ENCODE results near the gene ZNF439. TPM values are rescaled to one million over a fixed set of nuclear protein-coding genes. Genes with fewer than 3 reads are reported as not detected.
"Not testable (repeated sequence)": the region's sequence is repeated elsewhere in the genome, so short reads cannot be mapped to it uniquely, and the experiment has no call there.

Gene ZNF439
- total RNA-seq, 1 experiment from 2014 or later = 0.83 TPM

DNA sequence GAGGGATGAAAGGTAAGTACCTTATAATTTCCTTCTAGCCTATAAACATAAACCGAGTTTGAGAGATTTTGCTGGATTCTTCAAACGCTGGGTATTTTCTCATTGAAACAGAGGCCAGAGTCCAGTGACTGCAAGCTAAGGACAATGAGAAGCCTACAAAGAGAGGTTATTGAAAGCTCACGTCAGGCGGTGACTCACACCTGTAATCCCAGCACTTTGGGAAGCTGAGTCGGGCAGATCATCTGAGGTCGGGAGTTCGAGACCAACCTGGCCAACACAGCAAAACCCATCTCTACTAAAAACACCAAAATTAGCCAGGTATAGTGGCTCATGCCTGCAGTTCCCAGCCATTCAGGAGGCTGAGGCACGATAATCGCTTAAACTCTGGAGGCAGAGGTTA, 24.1 kb downstream of the ZNF439 start:
- no peaks in the 10 kb centered on the region for H3F3A ChIP-seq (ENCODE audit: insufficient read depth, low read depth)
- no peak overlapping the region for H3K4me3 ChIP-seq
- intact Hi-C loops (cut with micrococcal nuclease; ENCODE audit: unreplicated experiment) = no loop called here
- ChIA-PET POLR2A (ENCODE audit: unreplicated experiment) (no interaction called here), CTCF (no interaction called here)
- no peak overlapping the region for H3K27ac ChIP-seq
- BruUV-seq (replicated peaks) = no TSS peak
- no peaks in the 10 kb centered on the region for H3K4me1 ChIP-seq (replicated peaks; ENCODE audit: insufficient read depth)
- H3K79me2 ChIP-seq (ENCODE audit: low read depth) = no peaks in the 10 kb centered on the region
- no peak for TF ChIP-seq EZH2 (IDR thresholded peaks at IDR 0.05; ENCODE audit: low read depth)
- TF ChIP-seq CTCF (conservative IDR thresholded peaks at IDR 0.05) = no peak
- H3K9me3 ChIP-seq (ENCODE audit: insufficient read depth, low read depth) = no peaks in the 10 kb centered on the region; the same call in 1 of the 2 replicates
- peaks cover 22% of the 10 kb centered on the region for H3K27me3 ChIP-seq (ENCODE audit: insufficient read depth, low read depth)
- no peaks in the 10 kb centered on the region for H3K36me3 ChIP-seq (ENCODE audit: low read depth)
- no peak overlapping the region for H3K4me2 ChIP-seq
- H2AFZ ChIP-seq = no peak overlapping the region
- no peaks in the 10 kb centered on the region for H4K20me1 ChIP-seq (ENCODE audit: insufficient read depth)
- no peaks in the 10 kb centered on the region for H3K9me2 ChIP-seq (ENCODE audit: insufficient read depth)
- no peak for DNase-seq

- Histone ChIP-seq H4K20me1 (ENCODE audit: insufficient read depth) (no peaks in the 10 kb centered on the region), H3K4me3 (no peak overlapping the region), H3K4me2 (no peak overlapping the region), H3K27ac (no peak overlapping the region), H2AFZ (no peak overlapping the region), H3K79me2 (ENCODE audit: low read depth) (no peaks in the 10 kb centered on the region), H3K4me1 (replicated peaks; ENCODE audit: insufficient read depth) (no peaks in the 10 kb centered on the region), H3K9me2 (ENCODE audit: insufficient read depth) (no peaks in the 10 kb centered on the region), H3K27me3 (ENCODE audit: insufficient read depth, low read depth) (peaks cover 26% of the 10 kb centered on the region), H3F3A (ENCODE audit: insufficient read depth, low read depth) (no peaks in the 10 kb centered on the region), H3K9me3 (ENCODE audit: insufficient read depth, low read depth) (no peaks in the 10 kb centered on the region; the same call in 1 of the 2 replicates), H3K36me3 (ENCODE audit: low read depth) (no peaks in the 10 kb centered on the region)
- intact Hi-C loops (cut with micrococcal nuclease; ENCODE audit: unreplicated experiment) = no loop called here
- no TSS peak for BruUV-seq (replicated peaks)
- TF ChIP-seq CTCF (conservative IDR thresholded peaks at IDR 0.05) = no peak
- TF ChIP-seq EZH2 (IDR thresholded peaks at IDR 0.05; ENCODE audit: low read depth) = no peak
- DNase-seq = no peak
- POLR2A ChIA-PET (ENCODE audit: unreplicated experiment) = no interaction called here
- CTCF ChIA-PET = no interaction called here
Measured at GRCh38 chr19:11873762-11874161, 25.2 kb downstream of the ZNF439 start.

DNA sequence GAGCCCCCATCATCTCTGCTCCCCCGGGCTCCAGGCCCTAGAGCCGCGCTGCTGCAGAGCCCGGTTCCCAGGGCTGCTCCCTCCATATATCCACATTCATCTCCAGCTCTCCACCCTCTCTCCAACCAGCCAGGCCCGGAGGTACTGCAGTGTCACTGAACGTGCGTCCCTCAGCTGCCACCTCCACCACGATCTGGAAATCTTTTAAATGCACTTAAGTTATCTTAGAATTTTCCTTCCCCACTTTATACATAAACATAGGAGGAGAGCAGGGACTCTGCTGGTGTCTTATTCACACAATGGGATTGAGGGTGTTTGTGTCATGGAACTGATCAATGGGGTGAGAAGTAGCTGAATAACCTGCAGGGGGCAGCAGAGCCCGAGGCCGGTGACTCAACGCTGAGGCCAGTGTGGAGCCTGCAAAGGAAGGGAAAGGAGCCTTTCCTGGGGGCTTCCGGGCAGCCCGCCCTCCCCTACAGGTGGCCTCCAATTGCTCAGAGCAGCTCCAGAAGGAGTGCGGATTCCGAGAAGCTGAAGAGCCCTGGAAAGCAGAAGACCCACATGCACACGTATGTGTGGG, 31.3 kb downstream of the ZNF439 start:
- CTCF ChIA-PET = not testable (repeated sequence)

More for the DNA sequence above, 31.3 kb downstream of the ZNF439 start:
- H3K4me1 ChIP-seq (replicated peaks; ENCODE audit: insufficient read depth); H3K9me2 ChIP-seq (ENCODE audit: insufficient read depth); H2AFZ ChIP-seq; H3F3A ChIP-seq (ENCODE audit: insufficient read depth, low read depth); H3K9me3 ChIP-seq (ENCODE audit: insufficient read depth, low read depth); H3K79me2 ChIP-seq (ENCODE audit: low read depth); H4K20me1 ChIP-seq (ENCODE audit: insufficient read depth); POLR2A ChIA-PET (ENCODE audit: unreplicated experiment); H3K27ac ChIP-seq; DNase-seq; H3K36me3 ChIP-seq (ENCODE audit: low read depth); H3K4me3 ChIP-seq; H3K4me2 ChIP-seq; BruUV-seq (replicated peaks): not testable (repeated sequence)
- H3K27me3 ChIP-seq (ENCODE audit: insufficient read depth, low read depth) = peaks cover 21% of the 10 kb centered on the region; the same call in 1 of the 2 replicates
- TF ChIP-seq CTCF (conservative IDR thresholded peaks at IDR 0.05) = peak; percentile 46; the same call in 1 of the 2 replicates
- intact Hi-C loops (cut with micrococcal nuclease; ENCODE audit: unreplicated experiment) = loop anchor here (5.0 kb wide), 1 partner anchor 82 kb away; the partner anchor contains the start of gene ZNF491

All from PC-9 (cell line).